Suppressor macrophage (primary cell): Measurements from ENCODE around the gene AP4M1.
"Not testable (repeated sequence)": the region's sequence is repeated elsewhere in the genome, so short reads cannot be mapped to it uniquely, and the experiment has no call there.

Experiments used
- DNase-seq, 4 experiments: peaks; one replicate each; pipeline ENCODE4 v3.0.0-alpha.2; 2020 to 2022

Gene AP4M1

DNA sequence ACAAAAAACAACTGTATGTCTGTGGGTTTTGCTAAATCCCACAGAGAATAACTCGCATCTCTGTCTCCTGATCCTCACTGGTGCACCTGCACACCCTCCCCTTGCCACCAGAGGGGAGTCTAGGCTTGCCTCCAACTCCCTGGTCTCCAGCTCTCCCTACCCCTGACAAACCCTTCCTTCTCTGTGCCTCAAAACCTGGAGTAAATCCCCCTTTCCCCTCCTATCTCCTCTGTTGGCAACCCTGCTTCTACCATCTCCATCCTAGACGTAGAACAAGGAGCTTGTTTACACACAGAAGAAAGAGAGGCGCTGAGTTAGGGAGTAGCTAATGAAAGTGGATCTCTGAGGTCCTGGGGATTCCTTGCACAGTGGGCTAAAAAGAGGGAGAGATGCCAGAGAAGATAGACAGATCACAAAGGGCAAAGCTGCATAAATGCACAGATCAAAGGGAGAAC lies 31.3 kb downstream of the AP4M1 start:
- DNase-seq: peak; percentile 76 to 84 (median 80)

DNA sequence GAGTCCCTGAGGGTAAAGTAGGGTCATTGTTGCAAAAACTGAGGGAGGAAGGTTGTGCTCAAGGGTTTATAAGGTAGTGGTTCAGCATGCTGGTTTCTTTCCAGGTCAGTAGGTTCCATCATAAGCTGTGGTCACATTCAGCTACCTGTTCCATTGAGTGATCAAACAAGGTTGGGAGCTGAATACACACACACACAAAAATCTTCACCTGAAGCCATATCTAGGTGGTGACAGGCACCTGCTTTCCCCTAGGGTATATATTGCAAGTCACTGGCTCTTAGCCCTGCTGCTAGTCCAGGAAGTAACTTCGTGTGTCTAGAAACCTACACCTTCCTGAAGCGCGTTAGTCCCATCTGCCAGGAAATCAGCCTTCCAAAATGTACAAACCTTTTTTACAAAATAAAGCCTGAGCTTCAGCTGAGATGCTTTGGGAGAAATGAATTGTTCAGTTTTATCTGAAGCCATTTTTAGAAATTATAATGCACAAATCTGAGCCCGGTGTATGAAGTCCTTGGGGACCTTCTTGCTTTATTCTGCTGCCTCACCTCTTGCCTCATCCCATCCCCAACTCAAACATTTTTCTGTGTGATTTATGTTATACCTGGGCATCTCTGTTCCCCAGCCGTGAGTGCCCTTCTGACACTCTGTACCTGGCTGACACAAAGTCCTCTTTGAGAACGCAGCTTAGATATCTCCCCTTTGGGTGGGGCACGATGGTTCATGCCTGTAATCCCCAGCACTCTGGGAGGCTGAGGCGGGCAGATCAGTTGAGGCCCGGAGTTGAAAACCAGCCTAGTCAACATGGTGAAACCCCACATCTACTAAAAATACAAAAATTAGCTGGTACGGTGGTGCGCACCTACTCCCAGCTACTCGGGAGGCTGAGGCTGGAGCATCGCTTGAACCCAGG lies 36.7 kb downstream of the AP4M1 start:
- no peak for DNase-seq

DNA sequence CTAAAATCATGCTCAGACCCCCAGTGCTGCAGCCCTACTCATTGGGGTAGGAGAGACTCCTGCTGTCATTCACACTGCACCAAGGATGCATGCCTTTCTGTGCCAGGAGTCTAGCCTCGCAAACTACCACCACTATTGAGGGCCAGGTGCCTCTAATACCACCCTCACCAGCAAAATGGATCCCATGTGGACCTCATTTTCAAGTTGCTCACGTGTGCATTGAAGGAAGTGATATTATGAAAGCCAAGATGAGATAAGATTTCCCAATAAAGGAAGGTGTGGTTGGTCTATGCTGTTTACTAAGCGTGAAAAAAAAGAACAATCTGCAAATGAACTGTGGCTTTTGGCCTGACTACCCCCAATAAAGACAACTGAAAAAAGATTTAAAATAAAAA lies 40.1 kb downstream of the AP4M1 start:
- peak in 2 of 4 experiments; percentile 27 to 40 for DNase-seq

DNA sequence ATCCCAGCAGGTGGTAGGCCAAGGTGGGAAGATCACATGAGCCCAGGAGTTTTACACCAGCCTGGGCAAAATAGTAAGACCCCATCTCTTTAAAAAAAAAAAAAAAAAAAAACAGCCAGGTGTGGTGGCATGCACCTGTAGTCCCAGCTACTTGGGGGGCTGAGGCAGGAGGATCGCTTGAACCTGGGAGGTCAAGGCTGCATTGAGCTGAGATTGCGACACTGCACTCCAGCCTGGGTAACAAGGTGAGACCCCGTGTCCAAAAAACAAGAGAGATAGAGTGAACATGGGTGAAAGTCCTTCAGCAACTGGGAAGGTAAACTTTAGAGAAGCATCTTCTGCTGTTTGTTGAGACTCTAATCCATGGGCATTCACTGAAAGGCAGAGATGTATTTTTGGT lies 41.0 kb downstream of the AP4M1 start:
- DNase-seq: no peak

DNA sequence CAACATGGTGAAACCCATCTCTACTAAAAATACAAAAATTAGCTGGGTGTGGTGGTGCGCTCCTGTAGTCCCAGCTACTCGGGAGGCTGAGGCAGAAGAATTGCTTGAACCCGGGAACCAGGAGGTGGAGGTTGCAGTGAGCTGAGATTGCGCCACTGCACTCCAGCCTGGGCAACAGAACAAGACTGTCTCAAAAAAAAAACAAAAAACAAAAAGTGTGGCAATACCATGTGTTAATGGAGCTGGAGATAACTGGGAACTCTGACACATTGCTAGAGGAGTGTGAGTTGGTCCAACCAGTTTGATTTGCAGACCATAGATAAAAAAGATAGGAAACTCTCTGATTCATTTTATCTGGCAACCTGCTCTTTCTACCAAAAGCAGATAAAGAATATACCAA lies 44.9 kb downstream of the AP4M1 start:
- DNase-seq: not testable (repeated sequence)

DNA sequence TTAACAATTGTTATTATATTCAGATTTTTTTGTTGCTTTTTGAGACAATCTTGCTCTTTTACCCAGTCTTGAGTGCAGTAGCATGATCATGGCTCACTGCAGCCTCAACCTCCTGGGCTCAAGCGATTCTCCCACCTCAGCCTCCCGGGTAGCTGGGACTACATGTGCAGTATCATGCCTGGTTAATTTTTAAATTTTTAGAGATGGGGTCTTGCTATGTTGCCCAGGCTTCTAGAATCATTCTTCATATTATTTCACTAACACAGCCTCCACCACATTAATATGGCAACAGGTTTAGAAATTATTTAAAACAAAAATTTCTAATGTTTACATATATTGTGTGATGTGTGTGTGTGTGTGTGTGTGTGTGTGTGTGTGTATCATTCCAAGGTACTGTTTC lies 45.8 kb downstream of the AP4M1 start:
- DNase-seq: no peak

DNA sequence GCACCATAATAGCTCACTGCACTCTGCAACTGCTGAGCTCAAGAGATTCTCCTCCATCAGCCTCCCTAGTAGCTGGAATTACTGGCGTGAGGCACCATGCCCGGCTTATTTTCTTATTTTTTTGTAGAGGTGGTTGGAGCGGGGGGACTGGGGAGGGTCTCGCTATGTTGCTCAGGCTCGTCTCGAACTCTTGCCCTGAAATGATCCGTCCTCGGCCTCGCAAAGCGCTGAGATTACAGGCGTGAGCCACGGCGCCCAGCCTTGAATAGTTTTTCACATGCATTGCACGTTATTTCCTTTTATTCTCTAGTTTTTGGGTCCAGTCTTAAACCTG lies 46.7 kb downstream of the AP4M1 start:
- DNase-seq: no peak

DNA sequence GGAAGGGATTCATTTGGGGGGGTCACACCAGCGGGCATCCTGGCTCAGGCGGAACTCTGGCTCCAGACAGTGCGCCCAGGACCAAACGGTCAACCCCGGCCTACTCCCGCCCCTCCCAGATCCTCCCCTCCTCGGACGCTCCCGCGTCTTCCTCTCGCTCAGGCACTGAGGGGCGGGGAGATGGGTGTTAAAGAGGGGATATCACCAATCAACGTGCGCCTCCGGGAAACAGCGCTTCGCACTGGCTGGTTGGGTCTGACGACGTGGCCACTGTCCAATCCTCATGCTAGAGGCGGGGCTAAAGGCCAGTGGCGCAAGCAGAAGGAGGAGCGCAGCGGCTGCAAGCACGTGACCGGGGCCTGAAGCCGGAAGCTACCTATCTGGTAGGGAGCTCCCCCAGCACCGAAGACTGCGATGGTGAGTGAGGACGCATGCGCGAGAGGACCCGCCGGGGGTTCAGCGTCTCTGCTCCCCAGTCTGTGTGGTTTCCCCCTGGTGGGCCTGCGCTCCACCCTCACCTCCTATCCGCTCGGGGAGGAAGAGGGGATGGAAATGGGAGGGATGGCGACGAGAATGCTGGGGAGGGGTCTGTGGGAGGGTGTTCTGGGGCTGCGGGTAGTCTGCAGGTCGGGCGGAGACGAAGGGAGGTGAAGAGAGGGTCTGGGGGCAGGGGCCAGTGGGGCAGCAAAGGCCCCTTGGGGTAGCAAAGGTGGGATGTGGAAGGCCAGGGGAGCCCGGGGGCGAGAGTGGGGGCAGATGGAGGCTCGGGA lies 47.3 kb downstream of the AP4M1 start, which contains the start of gene LAMTOR4:
Gene LAMTOR4, plus strand, starts transcription at position 360 of the 770 bp plus-strand sequence. Its CDS starts 55 bp downstream, at position 415.
- DNase-seq: peak; percentile 98 to 99 (median 98)

DNA sequence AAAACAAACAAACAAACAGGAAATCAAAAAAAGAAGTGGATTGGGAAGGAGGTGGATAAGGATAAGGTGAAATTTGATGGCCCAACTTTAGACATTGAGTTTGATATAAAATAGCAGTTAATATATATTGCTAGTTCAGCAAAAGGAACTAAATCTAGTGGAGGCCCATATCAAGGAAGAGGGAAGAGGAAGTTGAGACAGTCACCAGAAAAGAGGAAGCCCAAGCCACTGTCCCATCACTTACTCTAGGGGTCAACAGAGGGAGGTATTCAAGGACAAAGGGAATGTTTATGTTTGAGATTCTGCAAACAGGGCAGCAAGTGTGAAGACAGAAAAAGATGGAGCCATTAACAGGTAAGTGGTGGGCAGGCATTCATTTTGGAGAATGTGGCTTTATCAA lies 51.0 kb downstream of the AP4M1 start:
- DNase-seq: peak; percentile 66 to 87 (median 78)

DNA sequence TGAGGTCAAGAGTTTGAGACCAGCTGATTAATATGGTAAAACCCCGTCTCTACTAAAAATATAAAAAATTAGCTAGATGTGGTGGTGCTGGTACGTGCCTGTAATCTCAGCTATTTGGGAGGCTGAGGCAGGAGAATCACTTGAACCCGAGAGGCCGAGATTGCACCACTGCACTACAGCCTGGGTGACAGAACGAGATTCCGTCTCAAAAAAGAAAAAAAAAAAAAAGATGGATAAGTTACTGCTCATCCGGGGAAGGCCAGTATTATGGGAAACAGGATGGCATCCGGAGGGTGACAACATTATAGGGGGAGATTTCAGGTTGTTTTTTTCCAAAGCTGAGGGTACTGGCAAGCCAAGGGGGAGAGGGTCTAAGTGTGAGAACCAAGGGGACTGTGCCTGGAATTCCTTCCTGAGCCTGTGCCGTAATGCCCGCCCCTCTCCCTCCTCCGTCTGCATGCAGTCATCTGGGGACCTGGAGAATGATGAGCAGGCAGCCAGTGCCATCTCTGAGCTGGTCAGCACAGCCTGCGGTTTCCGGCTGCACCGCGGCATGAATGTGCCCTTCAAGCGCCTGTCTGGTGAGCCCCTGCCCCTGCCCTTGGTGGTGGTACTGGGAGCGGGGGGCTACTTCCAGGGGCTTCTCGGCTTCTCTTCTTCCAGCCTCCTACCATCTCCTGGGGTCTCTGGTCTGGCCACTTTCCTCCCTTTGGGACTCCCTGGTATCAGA lies 51.7 kb downstream of the AP4M1 start:
- no peak for DNase-seq

DNA sequence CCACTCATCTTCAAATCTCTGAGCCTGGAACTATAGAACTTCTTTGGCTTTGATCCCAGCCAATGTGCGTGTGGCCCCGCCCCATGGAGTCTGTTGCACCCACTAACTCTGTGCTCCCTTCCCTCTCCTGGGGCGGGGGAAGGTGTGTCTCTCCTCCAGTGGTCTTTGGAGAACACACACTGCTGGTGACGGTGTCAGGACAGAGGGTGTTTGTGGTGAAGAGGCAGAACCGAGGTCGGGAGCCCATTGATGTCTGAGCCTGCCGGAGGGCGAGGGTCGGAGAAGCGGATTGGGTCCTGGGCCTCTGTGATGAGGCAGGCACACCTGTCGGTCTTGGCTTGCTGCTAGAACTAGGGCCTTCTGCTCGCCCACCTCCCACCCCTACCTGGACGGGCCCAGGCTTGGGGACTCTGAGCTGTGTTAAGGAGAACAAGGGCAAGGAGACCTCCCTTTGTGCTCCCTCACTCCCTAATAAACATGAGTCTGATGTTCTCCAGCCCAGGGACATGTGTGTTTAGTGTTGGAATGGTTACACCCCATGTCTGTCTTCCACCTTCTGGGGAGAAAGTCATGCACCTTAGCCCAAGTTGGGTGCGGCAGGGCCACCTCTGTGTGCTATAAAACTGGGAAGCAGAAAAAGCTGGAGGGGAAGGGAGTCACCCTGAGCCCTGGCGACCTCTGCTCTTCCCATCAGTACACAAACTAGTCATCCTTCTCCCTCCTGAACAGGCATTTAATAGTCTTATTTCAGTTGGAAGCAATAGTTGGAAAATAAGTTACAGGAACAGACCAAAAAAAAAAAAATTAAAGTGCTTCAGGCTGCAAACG lies 52.5 kb downstream of the AP4M1 start:
- no peak for DNase-seq

DNA sequence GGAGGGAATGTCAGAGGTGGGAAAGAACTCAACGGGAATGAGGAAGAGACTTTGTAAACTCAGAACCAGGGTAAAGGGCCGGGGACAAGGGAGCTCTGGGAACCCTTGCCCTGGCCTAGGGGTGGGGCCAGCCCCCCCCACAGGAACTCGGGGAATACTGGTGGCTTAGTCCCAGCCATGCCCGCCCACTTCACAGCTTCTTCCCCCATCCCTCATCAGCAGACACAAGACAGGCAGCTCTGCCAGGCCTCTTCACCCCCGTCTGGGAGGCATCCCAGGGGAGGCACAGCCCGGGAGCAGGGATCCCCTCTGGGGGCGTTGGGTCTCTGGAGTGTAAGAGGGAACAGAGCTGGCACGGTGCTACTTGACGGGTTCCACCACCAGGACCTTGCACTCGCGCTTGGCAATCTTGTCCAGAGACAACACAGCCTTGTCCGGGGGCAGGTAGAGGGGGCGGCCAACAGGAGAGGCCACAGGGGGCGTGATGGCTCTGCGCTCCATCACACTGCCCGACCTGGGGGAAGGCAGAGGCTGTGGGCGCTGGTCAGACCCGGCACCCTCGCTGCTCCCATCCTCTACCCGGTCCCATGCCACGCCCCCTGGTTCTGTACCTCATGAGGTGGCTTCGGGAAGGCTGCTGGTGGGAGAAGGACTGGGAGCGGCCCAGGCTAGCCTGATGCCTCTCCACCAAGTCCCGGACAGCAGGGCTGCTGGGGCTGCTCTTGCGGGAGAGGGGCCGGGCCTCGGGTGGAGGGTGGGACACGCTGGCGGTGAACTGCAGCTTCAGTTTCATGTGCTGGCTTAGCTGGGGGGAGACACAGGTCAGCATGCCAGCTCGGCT lies 53.4 kb downstream of the AP4M1 start:
- peak in 1 of 4 experiments; percentile 21 for DNase-seq

DNA sequence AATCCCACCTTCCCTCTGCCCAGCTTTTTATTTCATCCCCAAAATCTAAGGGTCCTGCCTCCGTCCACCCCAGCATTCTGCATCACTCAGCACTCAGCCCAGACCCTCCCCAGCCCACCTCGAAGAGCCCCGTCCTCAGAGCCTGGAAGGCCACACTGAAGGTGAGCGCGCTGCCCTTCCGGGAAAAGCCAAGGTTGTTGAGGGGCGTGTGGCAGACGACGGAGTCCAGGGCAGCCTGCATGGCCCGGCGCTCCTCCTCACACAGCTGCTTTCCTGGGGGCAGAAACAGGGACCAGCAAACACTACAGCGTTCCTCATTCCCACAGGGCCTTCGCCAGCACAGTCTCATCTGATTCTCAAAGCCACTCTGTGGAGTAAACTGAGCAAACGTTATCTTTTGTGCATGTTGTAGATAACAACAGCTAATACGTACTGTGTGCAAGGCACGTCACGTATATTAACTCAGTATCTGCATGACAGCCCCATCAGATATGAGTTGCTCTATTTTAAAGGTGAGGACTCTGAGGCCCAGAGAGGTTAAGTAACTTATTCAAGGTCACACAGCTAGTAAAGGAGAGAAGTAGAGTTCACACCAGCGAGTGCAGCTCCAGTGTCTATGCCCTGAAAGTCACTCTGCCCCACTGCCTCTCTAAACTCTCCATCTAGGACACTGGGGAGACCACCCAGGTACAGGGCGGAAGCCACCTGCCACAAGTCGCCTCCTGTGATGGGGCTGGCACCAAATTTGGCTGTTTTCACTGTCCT lies 54.3 kb downstream of the AP4M1 start:
- DNase-seq: no peak

DNA sequence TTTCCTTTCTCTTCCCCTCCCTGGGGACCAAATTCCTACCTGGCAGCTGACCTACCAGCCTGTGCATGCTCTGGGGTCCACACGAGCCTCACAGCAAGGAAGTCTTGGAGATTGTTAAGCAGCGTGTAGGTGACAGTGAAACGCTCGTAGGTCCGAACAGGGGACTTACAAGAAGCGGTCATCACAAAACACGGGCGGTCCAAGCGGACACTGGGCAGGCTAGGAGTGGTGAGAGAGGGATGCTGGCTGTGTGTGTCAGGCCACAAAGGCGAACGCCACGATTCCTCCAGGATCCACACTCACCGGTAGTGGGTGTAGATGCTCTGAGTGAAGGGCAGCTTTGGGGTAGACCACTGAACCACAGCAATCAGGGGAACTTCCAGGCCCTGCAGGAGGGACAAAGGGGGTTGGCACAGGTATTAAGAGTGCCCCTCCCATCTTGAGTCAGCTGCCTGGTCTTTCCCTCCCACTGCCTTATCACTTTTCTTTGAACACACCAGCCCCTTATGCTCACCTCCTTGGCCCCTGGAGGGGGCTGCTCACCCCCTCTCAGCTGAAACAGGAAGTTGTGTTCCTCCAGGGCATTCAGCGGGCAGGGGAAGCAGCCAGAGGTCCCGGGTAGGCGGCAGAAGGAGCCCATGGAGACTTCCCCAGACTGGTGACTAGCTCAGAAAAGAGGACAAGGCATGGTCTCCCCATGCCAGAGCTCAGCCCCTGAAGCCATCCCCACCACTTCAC lies 55.1 kb downstream of the AP4M1 start:
- DNase-seq: peak; percentile 61 to 86 (median 80)

DNA sequence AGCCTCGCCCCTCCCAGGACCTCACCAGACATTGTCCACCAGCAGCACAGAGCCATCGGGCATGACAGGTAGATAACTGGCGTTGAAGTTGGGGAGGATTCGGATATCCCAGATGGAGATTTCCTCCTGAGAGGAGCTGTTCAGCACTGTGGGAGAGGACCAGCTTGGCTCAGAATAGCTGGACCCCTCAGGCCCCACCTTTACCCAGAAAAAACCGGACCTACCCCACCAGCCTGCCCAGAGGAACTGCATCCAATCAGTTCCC lies 55.6 kb downstream of the AP4M1 start:
- DNase-seq: no peak

DNA sequence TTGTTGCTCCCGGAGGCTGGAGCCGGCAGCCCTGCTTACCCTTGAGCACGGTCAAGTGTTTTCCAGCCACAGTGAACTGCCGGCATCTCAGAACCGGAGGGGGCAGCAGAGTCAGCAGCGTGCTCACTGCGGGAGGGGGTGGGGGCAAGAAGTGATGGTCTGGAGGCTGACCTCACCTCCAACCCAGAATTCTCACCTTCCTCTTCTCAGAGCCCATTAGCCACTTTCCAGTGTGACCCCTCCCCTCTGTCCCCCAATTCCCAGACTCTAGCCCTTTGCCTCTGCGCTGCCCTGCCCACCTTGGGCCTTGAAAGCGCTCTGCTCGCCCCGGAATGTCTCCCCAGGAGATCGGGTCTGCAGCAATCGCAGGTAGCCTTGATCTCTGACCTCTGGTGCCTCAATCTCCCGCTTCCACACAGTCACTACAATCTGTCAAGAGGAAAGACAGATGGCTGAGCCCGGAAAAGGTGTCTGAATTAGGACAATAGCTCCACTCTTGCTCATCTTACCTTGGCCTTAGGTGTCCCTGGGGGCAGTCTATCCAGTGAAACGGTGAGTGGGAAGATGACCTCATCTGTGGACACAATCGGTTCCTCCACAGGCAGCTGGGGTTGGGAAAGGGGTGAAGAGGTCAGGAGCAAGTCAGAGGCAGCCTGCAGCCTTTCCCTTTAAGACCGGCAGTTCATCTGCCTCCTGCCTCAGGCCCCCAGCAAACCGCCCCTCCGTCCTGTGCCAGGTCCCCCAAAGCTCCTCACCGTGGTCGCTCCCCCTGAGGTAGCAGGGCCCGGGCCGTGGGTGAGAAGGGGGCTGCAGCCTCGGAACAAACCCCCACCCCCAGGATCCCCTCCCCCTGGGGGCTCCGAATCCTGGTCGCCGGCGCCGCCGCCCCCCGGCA lies 56.1 kb downstream of the AP4M1 start:
- peak; percentile 56 to 83 (median 76) for DNase-seq
